GM12878 (cell line): ENCODE data around the gene CCDC81. TPM values are rescaled to one million over a fixed set of nuclear protein-coding genes. Genes with fewer than 3 reads are reported as not detected.

Experiments
- BACH1 ChIP-seq: fragments of 450-650 bp; IDR thresholded peaks from 2 replicates; pipeline ENCODE4 v1.6.1; 2017; ENCODE audit warnings: mild to moderate bottlenecking, borderline replicate concordance
- CEBPB ChIP-seq, 2 experiments: fragments of 150-350 bp in 1 of 2; IDR thresholded peaks; 2 replicates each; pipeline ENCODE4 v1.6.1; 2012 to 2014; ENCODE audit warnings: low read depth in 2 of 2, low read length in 2 of 2, borderline replicate concordance in 1 of 2, inconsistent platforms in 1 of 2
- GABPA ChIP-seq: IDR thresholded peaks from 2 replicates; pipeline ENCODE4 v1.6.1; 2014; ENCODE audit warnings: antibody characterized with exemption, low read depth, mild to moderate bottlenecking, inconsistent platforms
- IRF4 ChIP-seq: IDR thresholded peaks from 2 replicates; pipeline ENCODE4 v1.6.1; 2011; ENCODE audit warnings: low read depth, low read length
- MEF2B ChIP-seq: fragments of 450-650 bp; IDR thresholded peaks from 2 replicates; pipeline ENCODE4 v1.6.1; 2018; ENCODE audit warnings: mild to moderate bottlenecking, moderate library complexity; ENCODE audit not compliant: partially characterized antibody, poor library complexity, severe bottlenecking
- MTA3 ChIP-seq: IDR thresholded peaks from 2 replicates; pipeline ENCODE4 v1.6.1; 2012; ENCODE audit warnings: low read length, inconsistent platforms, borderline replicate concordance
- POU2F2 ChIP-seq: IDR thresholded peaks from 3 replicates; pipeline ENCODE4 v1.6.1; 2011; ENCODE audit warnings: low read depth, mild to moderate bottlenecking, low read length, borderline replicate concordance
- RAD21 ChIP-seq: IDR thresholded peaks from 2 replicates; pipeline ENCODE4 v1.6.1; 2011; ENCODE audit warnings: mild to moderate bottlenecking, low read depth, low read length, moderate library complexity; ENCODE audit not compliant: insufficient read depth
- SMC3 ChIP-seq: IDR thresholded peaks from 2 replicates; pipeline ENCODE4 v1.6.1; 2011; ENCODE audit warnings: low read length, improper control_type of control experiment, borderline replicate concordance
- SP1 ChIP-seq: IDR thresholded peaks from one replicate; pipeline ENCODE4 v1.6.1; 2011; ENCODE audit warnings: low read depth, low read length
- WRNIP1 ChIP-seq: IDR thresholded peaks from 2 replicates; pipeline ENCODE4 v1.6.1; 2011; ENCODE audit warnings: low read depth, low read length, improper control_type of control experiment, borderline replicate concordance
- YY1 ChIP-seq: IDR thresholded peaks from 2 replicates; pipeline ENCODE4 v1.6.1; 2011; ENCODE audit warnings: low read depth, mild to moderate bottlenecking, low read length
- ZNF217 ChIP-seq: fragments of 450-650 bp; IDR thresholded peaks from 2 replicates; pipeline ENCODE4 v1.6.1; 2017; ENCODE audit warnings: antibody characterized with exemption, mild to moderate bottlenecking
- polyA plus RNA-seq, 11 experiments: library from polyadenylated mRNA; depleted of rRNA in 4 of 11; unstranded in 6 of 11; stranded (reverse) in 5 of 11; fragments of >200 nt; fragmentation: Nextera tagmentation in 4 of 11; fragmentation: Illumina TruSeq in 1 of 11; extraction: Ambion mirVana in 4 of 11; extraction: Trizol in 1 of 11; gene quantifications; 1 replicate in 1 of 11; 2 replicates in 10 of 11; pipeline versions ENCODE4 v1.2.1 to v1.2.3, GENCODE V29; 2011 to 2016; ENCODE audit warnings: inconsistent platforms in 2 of 11, missing spikeins in 2 of 11, low read depth in 1 of 11
- total RNA-seq, 4 experiments: library from RNA; depleted of rRNA in 3 of 4; stranded (reverse); fragments of >200 nt in 3 of 4; fragmentation: Illumina TruSeq in 1 of 4; extraction: Trizol in 1 of 4; gene quantifications; 2 replicates each; pipeline versions ENCODE4 v1.2.1 to v1.2.3, GENCODE V29; 2013 to 2021
- TF ChIP-seq, protein P1 (sequence below): fragments of 450-650 bp; IDR thresholded peaks from 2 replicates; pipeline ENCODE4 v1.6.1; 2016; ENCODE audit warnings: mild to moderate bottlenecking, moderate library complexity, borderline replicate concordance
- TF ChIP-seq, protein P2 (sequence below): IDR thresholded peaks from 2 replicates; pipeline ENCODE4 v1.6.1; 2011; ENCODE audit warnings: low read depth, mild to moderate bottlenecking, low read length, moderate library complexity, borderline replicate concordance; ENCODE audit errors: extremely low read depth
- TF ChIP-seq, protein P3 (sequence below): fragments of 450-650 bp; IDR thresholded peaks from 2 replicates; pipeline ENCODE4 v1.6.1; 2016; ENCODE audit warnings: mild to moderate bottlenecking

CCDC81 gene
- total and polyA plus RNA-seq, 10 of the 15 experiments (the other 5 are each of a cell fraction or from before 2014, with no cell fraction given) = 0.06 to 0.53 (median 0.22) TPM

- TF ChIP-seq, protein P1, sequence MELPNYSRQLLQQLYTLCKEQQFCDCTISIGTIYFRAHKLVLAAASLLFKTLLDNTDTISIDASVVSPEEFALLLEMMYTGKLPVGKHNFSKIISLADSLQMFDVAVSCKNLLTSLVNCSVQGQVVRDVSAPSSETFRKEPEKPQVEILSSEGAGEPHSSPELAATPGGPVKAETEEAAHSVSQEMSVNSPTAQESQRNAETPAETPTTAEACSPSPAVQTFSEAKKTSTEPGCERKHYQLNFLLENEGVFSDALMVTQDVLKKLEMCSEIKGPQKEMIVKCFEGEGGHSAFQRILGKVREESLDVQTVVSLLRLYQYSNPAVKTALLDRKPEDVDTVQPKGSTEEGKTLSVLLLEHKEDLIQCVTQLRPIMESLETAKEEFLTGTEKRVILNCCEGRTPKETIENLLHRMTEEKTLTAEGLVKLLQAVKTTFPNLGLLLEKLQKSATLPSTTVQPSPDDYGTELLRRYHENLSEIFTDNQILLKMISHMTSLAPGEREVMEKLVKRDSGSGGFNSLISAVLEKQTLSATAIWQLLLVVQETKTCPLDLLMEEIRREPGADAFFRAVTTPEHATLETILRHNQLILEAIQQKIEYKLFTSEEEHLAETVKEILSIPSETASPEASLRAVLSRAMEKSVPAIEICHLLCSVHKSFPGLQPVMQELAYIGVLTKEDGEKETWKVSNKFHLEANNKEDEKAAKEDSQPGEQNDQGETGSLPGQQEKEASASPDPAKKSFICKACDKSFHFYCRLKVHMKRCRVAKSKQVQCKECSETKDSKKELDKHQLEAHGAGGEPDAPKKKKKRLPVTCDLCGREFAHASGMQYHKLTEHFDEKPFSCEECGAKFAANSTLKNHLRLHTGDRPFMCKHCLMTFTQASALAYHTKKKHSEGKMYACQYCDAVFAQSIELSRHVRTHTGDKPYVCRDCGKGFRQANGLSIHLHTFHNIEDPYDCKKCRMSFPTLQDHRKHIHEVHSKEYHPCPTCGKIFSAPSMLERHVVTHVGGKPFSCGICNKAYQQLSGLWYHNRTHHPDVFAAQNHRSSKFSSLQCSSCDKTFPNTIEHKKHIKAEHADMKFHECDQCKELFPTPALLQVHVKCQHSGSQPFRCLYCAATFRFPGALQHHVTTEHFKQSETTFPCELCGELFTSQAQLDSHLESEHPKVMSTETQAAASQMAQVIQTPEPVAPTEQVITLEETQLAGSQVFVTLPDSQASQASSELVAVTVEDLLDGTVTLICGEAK = no peak
- TF ChIP-seq BACH1 = no peak
- no peak for TF ChIP-seq MTA3
- peak; percentile 96 for TF ChIP-seq SMC3
- TF ChIP-seq YY1 = peak; percentile 81
- no peak for TF ChIP-seq MEF2B
- no peak for TF ChIP-seq CEBPB (IDR thresholded peaks at IDR 0.05; ENCODE audit: borderline replicate concordance in 1 of 2, low read depth in 2 of 2, low read length in 2 of 2)
- no peak for TF ChIP-seq GABPA
- TF ChIP-seq RAD21 = peak; percentile 96
- TF ChIP-seq, protein P2, sequence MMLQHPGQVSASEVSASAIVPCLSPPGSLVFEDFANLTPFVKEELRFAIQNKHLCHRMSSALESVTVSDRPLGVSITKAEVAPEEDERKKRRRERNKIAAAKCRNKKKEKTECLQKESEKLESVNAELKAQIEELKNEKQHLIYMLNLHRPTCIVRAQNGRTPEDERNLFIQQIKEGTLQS = peak; percentile 23; the same call in 1 of the 2 replicates
- TF ChIP-seq WRNIP1 = no peak
- no peak for TF ChIP-seq POU2F2
- TF ChIP-seq IRF4 = no peak
- TF ChIP-seq, protein P3, sequence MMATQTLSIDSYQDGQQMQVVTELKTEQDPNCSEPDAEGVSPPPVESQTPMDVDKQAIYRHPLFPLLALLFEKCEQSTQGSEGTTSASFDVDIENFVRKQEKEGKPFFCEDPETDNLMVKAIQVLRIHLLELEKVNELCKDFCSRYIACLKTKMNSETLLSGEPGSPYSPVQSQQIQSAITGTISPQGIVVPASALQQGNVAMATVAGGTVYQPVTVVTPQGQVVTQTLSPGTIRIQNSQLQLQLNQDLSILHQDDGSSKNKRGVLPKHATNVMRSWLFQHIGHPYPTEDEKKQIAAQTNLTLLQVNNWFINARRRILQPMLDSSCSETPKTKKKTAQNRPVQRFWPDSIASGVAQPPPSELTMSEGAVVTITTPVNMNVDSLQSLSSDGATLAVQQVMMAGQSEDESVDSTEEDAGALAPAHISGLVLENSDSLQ = 0 out of 2 replicates have a peak, but pooled peaks have one; percentile 47
- no peak for TF ChIP-seq ZNF217
- no peak for TF ChIP-seq SP1
- TF ChIP-seq, all 136 proteins: peak for 8
These were observed 81.6 kb downstream of the CCDC81 start (continued) for GRCh38 chr11:86456075-86456939.
